ENCODE measurements around the gene NCR3LG1.
"Not testable (repeated sequence)": the region's sequence is repeated elsewhere in the genome, so short reads cannot be mapped to it uniquely, and the experiment has no call there.

NCR3LG1 gene

DNA sequence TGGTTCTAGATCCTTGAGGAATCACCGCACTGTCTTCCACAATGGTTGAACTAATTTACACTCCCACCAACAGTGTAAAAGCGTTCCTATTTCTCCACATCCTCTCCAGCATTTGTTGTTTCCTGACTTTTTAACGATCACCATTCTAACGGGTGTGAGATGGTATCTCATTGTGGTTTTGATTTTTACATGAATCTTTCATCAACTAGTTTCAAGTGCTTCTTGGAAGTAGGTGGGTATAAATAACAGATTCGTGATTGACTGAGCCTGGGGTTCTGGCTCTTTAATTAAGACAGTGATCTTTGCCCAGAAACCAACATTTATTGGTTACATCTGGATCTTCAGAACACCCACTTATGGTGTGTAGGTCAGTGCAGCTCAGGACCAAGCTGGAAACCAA, 74.6 kb downstream of the NCR3LG1 start:
- not testable (repeated sequence) for H3K9me3 ChIP-seq (ENCODE audit: control insufficient read depth, low read length); H2BK12ac ChIP-seq (ENCODE audit: low read length in 2 of 2); H3K18ac ChIP-seq (ENCODE audit: low read depth in 1 of 2, low read length in 2 of 2); H3K9ac ChIP-seq (ENCODE audit: low read length); H3K36me3 ChIP-seq (ENCODE audit: control insufficient read depth in 1 of 2, insufficient read depth in 2 of 2, low read depth in 1 of 2, low read length in 2 of 2); H2BK120ac ChIP-seq (ENCODE audit: low read depth, low read length); H2BK5ac ChIP-seq (ENCODE audit: low read depth, low read length, poor library complexity, severe bottlenecking); H3K4me1 ChIP-seq (ENCODE audit: control insufficient read depth, insufficient read depth, low read depth, low read length); H3K23ac ChIP-seq (ENCODE audit: low read length in 2 of 2); H2AFZ ChIP-seq (ENCODE audit: low read depth, low read length); H3K4ac ChIP-seq (ENCODE audit: low read depth in 1 of 2, low read length in 2 of 2); DNase-seq; H3K4me3 ChIP-seq (ENCODE audit: insufficient read depth in 1 of 2, low read depth in 1 of 2, low read length in 2 of 2); H3K27ac ChIP-seq (ENCODE audit: low read length, poor library complexity, severe bottlenecking); H4K91ac ChIP-seq (ENCODE audit: low read length); H4K8ac ChIP-seq (ENCODE audit: low read length); H2BK15ac ChIP-seq (ENCODE audit: low read depth, poor library complexity, severe bottlenecking); H3K79me1 ChIP-seq (replicated peaks; ENCODE audit: low read length, poor library complexity, severe bottlenecking); H3K14ac ChIP-seq (ENCODE audit: low read length in 2 of 2); H3K4me2 ChIP-seq (ENCODE audit: low read length, poor library complexity, severe bottlenecking); H2AK5ac ChIP-seq (ENCODE audit: low read length, severe bottlenecking)
- WGBS: 83% methylated on average over 2 of the region's 5 CpGs
- peaks cover 39 to 64% of the 10 kb centered on the region in 2 experiments for H3K27me3 ChIP-seq (ENCODE audit: control insufficient read depth in 1 of 2, insufficient read depth in 1 of 2, low read length in 2 of 2)

All from mesenchymal stem cell (in vitro differentiated cells and primary cell).